ENCODE data around the gene SYS1.

SYS1 gene

GRCh38 chr20:45368221-45368980 is 5.4 kb downstream of the SYS1 start:
- Histone ChIP-seq H3K9me3 (ENCODE audit: insufficient read depth, low read depth, low read length) (no peaks in the 10 kb centered on the region), H4K20me1 (ENCODE audit: insufficient read depth, low read length, poor library complexity, severe bottlenecking) (peaks cover 6% of the 10 kb centered on the region), H3F3A (ENCODE audit: low read depth) (peaks cover 6% of the 10 kb centered on the region; the same call in 1 of the 2 replicates), H3K9me2 (replicated peaks; ENCODE audit: low read depth, low read length) (no peaks in the 10 kb centered on the region), H3K27me3 (ENCODE audit: insufficient read depth, low read length, poor library complexity, severe bottlenecking) (no peaks in the 10 kb centered on the region), H3K4me3 (ENCODE audit: low read length, poor library complexity, severe bottlenecking) (no peak overlapping the region), H3K4me1 (ENCODE audit: insufficient read depth, low read length, poor library complexity, severe bottlenecking) (peaks cover 41% of the 10 kb centered on the region), H3K79me2 (ENCODE audit: insufficient read depth, low read length) (peaks cover 15% of the 10 kb centered on the region), H3K4me2 (ENCODE audit: low read depth, low read length, poor library complexity, severe bottlenecking) (peak overlapping the region; percentile 65), H2AFZ (ENCODE audit: low read length) (no peak overlapping the region), H3K36me3 (ENCODE audit: insufficient read depth, low read length) (no peaks in the 10 kb centered on the region; the same call in 1 of the 2 replicates), H3K9ac (ENCODE audit: low read depth, low read length, poor library complexity, severe bottlenecking) (no peak overlapping the region)
- TF ChIP-seq EZH2phosphoT487 (IDR thresholded peaks at IDR 0.05; ENCODE audit: borderline replicate concordance) = no peak
- TF ChIP-seq CTCF (conservative IDR thresholded peaks at IDR 0.05; ENCODE audit: low read length) = no peak

GRCh38 chr20:45370571-45371160 is 7.7 kb downstream of the SYS1 start:
- TF ChIP-seq CTCF (conservative IDR thresholded peaks at IDR 0.05; ENCODE audit: low read length) (no peak), EZH2phosphoT487 (IDR thresholded peaks at IDR 0.05; ENCODE audit: borderline replicate concordance) (no peak)
- peaks cover 6% of the 10 kb centered on the region; the same call in 1 of the 2 replicates for H3F3A ChIP-seq (ENCODE audit: low read depth)
- no peaks in the 10 kb centered on the region for H3K27me3 ChIP-seq (ENCODE audit: insufficient read depth, low read length, poor library complexity, severe bottlenecking)
- no peaks in the 10 kb centered on the region for H3K79me2 ChIP-seq (ENCODE audit: insufficient read depth, low read length)
- no peak overlapping the region for H3K4me3 ChIP-seq (ENCODE audit: low read length, poor library complexity, severe bottlenecking)
- no peak overlapping the region for H2AFZ ChIP-seq (ENCODE audit: low read length)
- H3K9me3 ChIP-seq (ENCODE audit: insufficient read depth, low read depth, low read length) = no peaks in the 10 kb centered on the region
- H3K36me3 ChIP-seq (ENCODE audit: insufficient read depth, low read length) = no peaks in the 10 kb centered on the region; the same call in 1 of the 2 replicates
- no peak overlapping the region for H3K9ac ChIP-seq (ENCODE audit: low read depth, low read length, poor library complexity, severe bottlenecking)
- no peak overlapping the region for H3K4me2 ChIP-seq (ENCODE audit: low read depth, low read length, poor library complexity, severe bottlenecking)
- no peaks in the 10 kb centered on the region for H4K20me1 ChIP-seq (ENCODE audit: insufficient read depth, low read length, poor library complexity, severe bottlenecking)
- no peaks in the 10 kb centered on the region for H3K9me2 ChIP-seq (replicated peaks; ENCODE audit: low read depth, low read length)
- peaks cover 29% of the 10 kb centered on the region for H3K4me1 ChIP-seq (ENCODE audit: insufficient read depth, low read length, poor library complexity, severe bottlenecking)

GRCh38 chr20:45372241-45372640 is 9.3 kb downstream of the SYS1 start:
- no peak overlapping the region for H3K4me3 ChIP-seq (ENCODE audit: low read length, poor library complexity, severe bottlenecking)
- no peaks in the 10 kb centered on the region for H3K9me2 ChIP-seq (replicated peaks; ENCODE audit: low read depth, low read length)
- H3K36me3 ChIP-seq (ENCODE audit: insufficient read depth, low read length) = no peaks in the 10 kb centered on the region; the same call in 1 of the 2 replicates
- peaks cover 23% of the 10 kb centered on the region for H3K4me1 ChIP-seq (ENCODE audit: insufficient read depth, low read length, poor library complexity, severe bottlenecking)
- H3F3A ChIP-seq (ENCODE audit: low read depth) = peaks cover 6% of the 10 kb centered on the region; the same call in 1 of the 2 replicates
- no peak for TF ChIP-seq CTCF (conservative IDR thresholded peaks at IDR 0.05; ENCODE audit: low read length)
- TF ChIP-seq EZH2phosphoT487 (IDR thresholded peaks at IDR 0.05; ENCODE audit: borderline replicate concordance) = no peak
- no peaks in the 10 kb centered on the region for H3K79me2 ChIP-seq (ENCODE audit: insufficient read depth, low read length)
- H3K4me2 ChIP-seq (ENCODE audit: low read depth, low read length, poor library complexity, severe bottlenecking) = no peak overlapping the region
- H3K27me3 ChIP-seq (ENCODE audit: insufficient read depth, low read length, poor library complexity, severe bottlenecking) = no peaks in the 10 kb centered on the region
- no peak overlapping the region for H2AFZ ChIP-seq (ENCODE audit: low read length)
- H3K9me3 ChIP-seq (ENCODE audit: insufficient read depth, low read depth, low read length) = no peaks in the 10 kb centered on the region
- no peaks in the 10 kb centered on the region for H4K20me1 ChIP-seq (ENCODE audit: insufficient read depth, low read length, poor library complexity, severe bottlenecking)
- no peak overlapping the region for H3K9ac ChIP-seq (ENCODE audit: low read depth, low read length, poor library complexity, severe bottlenecking)

All from Loucy (cell line).